ENCODE measurements around the gene IDH3A. TPM values are rescaled to one million over a fixed set of nuclear protein-coding genes. Genes with fewer than 3 reads are reported as not detected.

IDH3A gene
- total RNA-seq, 3 donors from 2014 or later (not counting 1 experiment from before 2014, with no cell fraction given), result 43.5 to 55.1 (median 53.3) TPM

DNA sequence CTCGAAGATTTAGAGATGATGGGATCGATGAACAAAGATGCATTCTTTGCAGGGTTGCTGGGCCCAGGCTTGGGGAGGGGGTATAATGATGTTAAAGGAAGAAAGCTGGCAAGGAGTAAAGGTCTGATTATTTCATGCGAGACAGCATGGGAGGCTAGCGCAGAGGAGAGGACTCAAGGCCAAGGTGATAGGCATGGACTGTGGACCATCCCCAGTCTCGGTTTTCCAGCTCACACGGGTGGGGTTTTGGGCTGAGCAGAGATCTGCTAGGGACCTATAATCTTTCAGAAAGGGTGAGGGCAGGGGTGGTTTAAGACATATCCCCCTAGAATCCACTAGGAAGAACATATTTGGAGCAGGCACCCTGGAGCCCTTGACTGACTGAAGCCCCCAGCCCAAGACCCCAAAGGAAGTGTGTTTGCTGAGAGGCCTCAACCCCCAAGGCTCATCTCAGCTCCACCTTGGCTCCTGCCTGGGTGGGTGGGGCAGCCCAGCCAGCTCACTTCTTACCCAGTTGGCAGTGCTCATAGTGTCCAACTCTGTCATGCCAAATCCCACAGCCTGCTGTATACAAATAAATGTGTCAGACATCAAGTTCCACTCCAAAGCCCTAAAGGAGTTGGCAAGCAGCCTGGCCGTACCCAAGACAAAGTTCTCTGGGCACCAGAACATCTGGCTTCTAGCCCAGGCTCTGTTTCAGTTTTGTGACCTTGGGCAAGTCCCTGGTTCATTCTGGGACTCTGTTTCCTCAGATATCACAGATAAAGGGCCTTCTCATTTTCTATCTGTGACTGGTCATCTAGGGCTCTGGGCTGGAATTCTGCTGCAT is 67.3 kb downstream of the IDH3A start:
- Histone ChIP-seq H3K4me3 (ENCODE audit: low read length) (no peak overlapping the region), H3K36me3 (ENCODE audit: control insufficient read depth, insufficient read depth, low read length) (no peaks in the 10 kb centered on the region), H3K9me3 (ENCODE audit: control insufficient read depth, insufficient read depth, low read length) (no peaks in the 10 kb centered on the region), H3K4me1 (ENCODE audit: control insufficient read depth, insufficient read depth, low read length) (no peaks in the 10 kb centered on the region), H3K27ac (ENCODE audit: low read length) (no peak overlapping the region), H3K27me3 (ENCODE audit: control insufficient read depth, insufficient read depth, low read length) (no peaks in the 10 kb centered on the region)
- no peaks in the 10 kb centered on the region for H3K36me3 Mint-ChIP-seq
- no peak overlapping the region for H3K4me3 Mint-ChIP-seq
- DNase-seq (no peak), ATAC-seq (no peak)
- no peak overlapping the region for H3K27ac Mint-ChIP-seq
- intact Hi-C loops (cut with micrococcal nuclease), result no loop called here
- H3K4me1 Mint-ChIP-seq, result no peaks in the 10 kb centered on the region
- no peaks in the 10 kb centered on the region for H3K9me3 Mint-ChIP-seq
- H3K27me3 Mint-ChIP-seq (ENCODE audit: low read depth in 2 of 2), result peaks cover 3 to 12% of the 10 kb centered on the region in 2 donors
- 89% methylated on average over 7 of the region's 7 CpGs for WGBS (ENCODE audit: insufficient coverage)
- no peak for TF ChIP-seq CTCF (IDR thresholded peaks at IDR 0.05)

DNA sequence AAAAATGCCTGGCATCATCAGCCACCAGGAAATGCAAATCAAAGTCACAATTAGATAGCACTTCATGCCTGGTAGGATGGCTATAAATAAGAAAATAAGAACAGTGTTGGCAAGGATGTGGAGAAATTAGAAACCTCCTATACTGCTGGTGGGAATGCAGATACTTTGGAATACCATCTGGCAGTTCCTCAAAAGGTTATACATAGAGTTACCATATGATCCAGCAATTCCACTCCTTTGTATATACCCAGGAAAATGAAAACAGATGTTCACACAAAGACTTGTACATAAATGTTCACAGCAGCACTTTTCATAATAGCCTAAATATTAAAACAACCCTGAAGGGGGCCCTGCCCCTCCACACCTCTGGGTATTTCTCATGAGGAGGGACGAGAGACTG is 71.6 kb downstream of the IDH3A start:
- 50% methylated on average over 1 of the region's 1 CpG for WGBS (ENCODE audit: insufficient coverage)
- no peak for TF ChIP-seq CTCF (IDR thresholded peaks at IDR 0.05)
- intact Hi-C loops (cut with micrococcal nuclease), result no loop called here
- Histone ChIP-seq H3K36me3 (ENCODE audit: control insufficient read depth, insufficient read depth, low read length) (no peaks in the 10 kb centered on the region), H3K27ac (ENCODE audit: low read length) (no peak overlapping the region), H3K4me1 (ENCODE audit: control insufficient read depth, insufficient read depth, low read length) (peaks cover 6% of the 10 kb centered on the region), H3K27me3 (ENCODE audit: control insufficient read depth, insufficient read depth, low read length) (no peaks in the 10 kb centered on the region), H3K9me3 (ENCODE audit: control insufficient read depth, insufficient read depth, low read length) (no peaks in the 10 kb centered on the region), H3K4me3 (ENCODE audit: low read length) (no peak overlapping the region)
- H3K27ac Mint-ChIP-seq, result no peak overlapping the region
- H3K4me3 Mint-ChIP-seq, result no peak overlapping the region
- H3K9me3 Mint-ChIP-seq, result no peaks in the 10 kb centered on the region
- no peak for ATAC-seq
- peaks cover 0 to 6% of the 10 kb centered on the region in 2 donors for H3K4me1 Mint-ChIP-seq
- H3K27me3 Mint-ChIP-seq (ENCODE audit: low read depth in 2 of 2), result peaks cover 0 to 3% of the 10 kb centered on the region in 2 donors
- no peak for DNase-seq
- H3K36me3 Mint-ChIP-seq, result no peaks in the 10 kb centered on the region

Other genes with a start within 250 kb of the IDH3A start
- gene TBC1D2B, start 71.7 kb upstream of the IDH3A start, total RNA-seq, result 10 to 100 TPM; 54.0 to 83.5 (median 56.7) TPM
- not detected for gene SH2D7, start 56.8 kb upstream of the IDH3A start, total RNA-seq
- 1 to 10 TPM in 1 of 3 donors, under 1 TPM in 2; 0.25 to 1.5 (median 0.99) TPM for gene CIB2, start 17.9 kb upstream of the IDH3A start, total RNA-seq
- gene ACSBG1, start 85.2 kb downstream of the IDH3A start, total RNA-seq, result under 1 TPM in 1 of 3 donors, not detected in 2; 0.07 TPM
- 10 to 100 TPM; 23.2 to 28.8 (median 26.3) TPM for gene DNAJA4, start 115.2 kb downstream of the IDH3A start, total RNA-seq
- gene SKIC8, start 150.2 kb downstream of the IDH3A start, total RNA-seq, result 10 to 100 TPM; 20.7 to 24.9 (median 21.4) TPM
- not detected for gene CRABP1, start 191.0 kb downstream of the IDH3A start, total RNA-seq

Measured in natural killer cell (primary cell).